Stomach smooth muscle (tissue), 2 donors: ENCODE data around the gene DEPDC1B.
"Not testable (repeated sequence)": the region's sequence is repeated elsewhere in the genome, so short reads cannot be mapped to it uniquely, and the experiment has no call there.

ENCODE experiments used
- H3K27ac ChIP-seq: one replicate; pipeline ENCODE4 v1.7.0; 2013; ENCODE audit warnings: mild to moderate bottlenecking, low read length, inconsistent platforms
- H3K27me3 ChIP-seq, 2 donors: one replicate each; pipeline ENCODE4 v1.7.0; 2013; ENCODE audit warnings: low read length in 2 of 2; ENCODE audit not compliant: insufficient read depth in 2 of 2, control insufficient read depth in 1 of 2
- H3K36me3 ChIP-seq, 2 donors: one replicate each; pipeline ENCODE4 v1.7.0; 2013; ENCODE audit warnings: low read length in 2 of 2; ENCODE audit not compliant: control insufficient read depth in 2 of 2, insufficient read depth in 2 of 2
- H3K4me1 ChIP-seq: one replicate; pipeline ENCODE4 v1.7.0; 2013; ENCODE audit warnings: low read length; ENCODE audit not compliant: control insufficient read depth, insufficient read depth
- H3K4me3 ChIP-seq, 2 donors: one replicate each; pipeline ENCODE4 v1.7.0; 2013; ENCODE audit warnings: low read length in 2 of 2
- H3K9ac ChIP-seq, 2 donors: one replicate each; pipeline ENCODE4 v1.7.0; 2013; ENCODE audit warnings: low read length in 2 of 2, mild to moderate bottlenecking in 1 of 2
- H3K9me3 ChIP-seq, 2 donors: one replicate each; pipeline ENCODE4 v1.7.0; 2013; ENCODE audit warnings: low read length in 2 of 2; ENCODE audit not compliant: control insufficient read depth in 2 of 2
- donor health status: healthy.
- donor health status: Pancreatic carcinoma.

DEPDC1B gene

GRCh38 chr5:60699609-60700415 is at the start of gene DEPDC1B:
Gene DEPDC1B (minus strand): TSS chr5:60700166. CDS start chr5:60700093, 73 bp downstream.
- Histone ChIP-seq H3K9ac (peak within 1 kb of the TSS; percentile 74 to 86), H3K4me1 (peaks cover 15% of the 10 kb centered on the region), H3K36me3 (no peaks in the 10 kb centered on the region), H3K27me3 (no peaks in the 10 kb centered on the region), H3K27ac (peak within 1 kb of the TSS; percentile 74), H3K9me3 (no peaks in the 10 kb centered on the region), H3K4me3 (peak within 1 kb of the TSS; percentile 95 to 97)

GRCh38 chr5:60744682-60745081 is 44.7 kb upstream of the DEPDC1B start:
- Histone ChIP-seq H3K4me3 (no peak overlapping the region), H3K9ac (no peak overlapping the region), H3K4me1 (no peaks in the 10 kb centered on the region), H3K27ac (no peak overlapping the region), H3K27me3 (no peaks in the 10 kb centered on the region), H3K36me3 (no peaks in the 10 kb centered on the region), H3K9me3 (peaks cover 0 to 6% of the 10 kb centered on the region in 2 donors)

GRCh38 chr5:60743511-60744314 is 43.7 kb upstream of the DEPDC1B start:
- no peaks in the 10 kb centered on the region for H3K4me1 ChIP-seq
- H3K9ac ChIP-seq, result no peak overlapping the region
- H3K36me3 ChIP-seq, result no peaks in the 10 kb centered on the region
- no peak overlapping the region for H3K27ac ChIP-seq
- H3K27me3 ChIP-seq, result no peaks in the 10 kb centered on the region
- no peak overlapping the region for H3K4me3 ChIP-seq
- H3K9me3 ChIP-seq, result peaks cover 0 to 3% of the 10 kb centered on the region in 2 donors

GRCh38 chr5:60740322-60740721 is 40.4 kb upstream of the DEPDC1B start:
- H3K36me3 ChIP-seq, result no peaks in the 10 kb centered on the region
- H3K4me1 ChIP-seq, result no peaks in the 10 kb centered on the region
- H3K27ac ChIP-seq, result no peak overlapping the region
- no peaks in the 10 kb centered on the region for H3K27me3 ChIP-seq
- no peak overlapping the region for H3K4me3 ChIP-seq
- peaks cover 0 to 3% of the 10 kb centered on the region in 2 donors for H3K9me3 ChIP-seq
- no peak overlapping the region for H3K9ac ChIP-seq

GRCh38 chr5:60738933-60739332 is 39.0 kb upstream of the DEPDC1B start:
- H3K4me1 ChIP-seq, result no peaks in the 10 kb centered on the region
- no peak overlapping the region for H3K27ac ChIP-seq
- no peaks in the 10 kb centered on the region for H3K36me3 ChIP-seq
- H3K4me3 ChIP-seq, result no peak overlapping the region
- no peak overlapping the region for H3K9ac ChIP-seq
- no peaks in the 10 kb centered on the region for H3K27me3 ChIP-seq
- peaks cover 0 to 3% of the 10 kb centered on the region in 2 donors for H3K9me3 ChIP-seq

GRCh38 chr5:60738461-60738860 is 38.5 kb upstream of the DEPDC1B start:
- Histone ChIP-seq H3K9me3 (peaks cover 0 to 3% of the 10 kb centered on the region in 2 donors), H3K4me1 (no peaks in the 10 kb centered on the region), H3K9ac (no peak overlapping the region), H3K4me3 (no peak overlapping the region), H3K36me3 (no peaks in the 10 kb centered on the region), H3K27me3 (no peaks in the 10 kb centered on the region), H3K27ac (no peak overlapping the region)

- not testable (repeated sequence) for H3K4me3 ChIP-seq, H3K27me3 ChIP-seq, H3K36me3 ChIP-seq, H3K9ac ChIP-seq, H3K27ac ChIP-seq, H3K9me3 ChIP-seq, H3K4me1 ChIP-seq
Measured at GRCh38 chr5:60730858-60731257, 30.9 kb upstream of the DEPDC1B start.

GRCh38 chr5:60727033-60727679 is 27.2 kb upstream of the DEPDC1B start:
- H3K36me3 ChIP-seq, result no peaks in the 10 kb centered on the region
- no peaks in the 10 kb centered on the region for H3K4me1 ChIP-seq
- no peak overlapping the region for H3K4me3 ChIP-seq
- H3K27ac ChIP-seq, result no peak overlapping the region
- H3K27me3 ChIP-seq, result no peaks in the 10 kb centered on the region
- H3K9ac ChIP-seq, result no peak overlapping the region
- H3K9me3 ChIP-seq, result no peaks in the 10 kb centered on the region

- no peak overlapping the region for H3K27ac ChIP-seq
- H3K27me3 ChIP-seq, result no peaks in the 10 kb centered on the region
- H3K4me3 ChIP-seq, result no peak overlapping the region
- no peak overlapping the region for H3K9ac ChIP-seq
- H3K4me1 ChIP-seq, result no peaks in the 10 kb centered on the region
- H3K9me3 ChIP-seq, result no peaks in the 10 kb centered on the region
- no peaks in the 10 kb centered on the region for H3K36me3 ChIP-seq
Measured at GRCh38 chr5:60724126-60724525, 24.2 kb upstream of the DEPDC1B start.

- no peaks in the 10 kb centered on the region for H3K9me3 ChIP-seq
- H3K27me3 ChIP-seq, result no peaks in the 10 kb centered on the region
- H3K4me3 ChIP-seq, result no peak overlapping the region
- no peak overlapping the region for H3K27ac ChIP-seq
- no peaks in the 10 kb centered on the region for H3K36me3 ChIP-seq
- no peak overlapping the region for H3K9ac ChIP-seq
- no peaks in the 10 kb centered on the region for H3K4me1 ChIP-seq
Measured at GRCh38 chr5:60722416-60722815, 22.4 kb upstream of the DEPDC1B start.
